HFF-Myc (cell line): Measurements from ENCODE around the gene TMEM132D.
A peak's percentile ranks its signal among the peaks of the same experiment; 100 is the strongest.
"Not testable (repeated sequence)": the region's sequence is repeated elsewhere in the genome, so short reads cannot be mapped to it uniquely, and the experiment has no call there.

Source experiments
- DNase-seq: peaks from one replicate; pipeline ENCODE4 v3.0.0-alpha.2; 2011; ENCODE audit warnings: low read depth; ENCODE audit errors: extremely low read depth
- H3K4me3 ChIP-seq: replicated peaks from 2 replicates; pipeline ENCODE4 v1.5.1; 2011; ENCODE audit warnings: low read depth, mild to moderate bottlenecking, control low read depth, low read length
- CTCF ChIP-seq: IDR thresholded peaks from 2 replicates; pipeline ENCODE4 v1.5.1; 2012; ENCODE audit warnings: mild to moderate bottlenecking, low read depth, low read length, control low read depth; ENCODE audit errors: missing control alignments

Gene TMEM132D

GRCh38 chr12:129200576-129200975 is 703.2 kb downstream of the TMEM132D start:
- no peak overlapping the region for H3K4me3 ChIP-seq
- TF ChIP-seq CTCF = no peak
- no peak for DNase-seq

- no peak for DNase-seq
- no peak overlapping the region for H3K4me3 ChIP-seq
- no peak for TF ChIP-seq CTCF
Observed at GRCh38 chr12:129196927-129197326, 706.9 kb downstream of the TMEM132D start.

- no peak overlapping the region for H3K4me3 ChIP-seq
- no peak for TF ChIP-seq CTCF
- DNase-seq = no peak
Observed at GRCh38 chr12:129195081-129195480, 708.7 kb downstream of the TMEM132D start.

GRCh38 chr12:129193263-129193871 is 710.5 kb downstream of the TMEM132D start:
- DNase-seq = peak; percentile 1
- TF ChIP-seq CTCF = peak; percentile 69
- H3K4me3 ChIP-seq = no peak overlapping the region

GRCh38 chr12:129190827-129191226 is 713.0 kb downstream of the TMEM132D start:
- TF ChIP-seq CTCF = no peak
- DNase-seq = no peak
- H3K4me3 ChIP-seq = no peak overlapping the region

- DNase-seq, H3K4me3 ChIP-seq: not testable (repeated sequence)
Observed at GRCh38 chr12:129189879-129190278, 713.9 kb downstream of the TMEM132D start.

GRCh38 chr12:129186952-129187351 is 716.9 kb downstream of the TMEM132D start:
- no peak overlapping the region for H3K4me3 ChIP-seq
- TF ChIP-seq CTCF = no peak
- DNase-seq = no peak
